Kidney (tissue), 14 donors: Measurements from ENCODE around the gene COA1. TPM values are rescaled to one million over a fixed set of nuclear protein-coding genes. Genes with fewer than 3 reads are reported as not detected.

Experiments
- DNase-seq, 5 donors: peaks; one replicate each; pipeline ENCODE4 v3.0.0-alpha.2; 2013 to 2020
- FAIRE-seq: peaks from 2 replicates; lab custom pipeline; 2012; peaks lifted over from hg19 to GRCh38; lab: Jason Lieb, UNC
- H3K27ac ChIP-seq, 2 donors: one replicate each; pipeline ENCODE4 v1.7.0; 2013; ENCODE audit warnings: low read depth in 2 of 2, low read length in 2 of 2, inconsistent platforms in 1 of 2
- H3K27me3 ChIP-seq: one replicate; pipeline ENCODE4 v1.7.1; 2013; ENCODE audit warnings: low read length, inconsistent platforms; ENCODE audit not compliant: control insufficient read depth, insufficient read depth
- H3K36me3 ChIP-seq, 3 donors: one replicate each; pipeline versions ENCODE4 v1.7.0 to v1.7.1; 2013; ENCODE audit warnings: low read length in 3 of 3, control low read depth in 1 of 3, inconsistent platforms in 1 of 3; ENCODE audit not compliant: insufficient read depth in 3 of 3, control insufficient read depth in 2 of 3
- H3K4me1 ChIP-seq, 3 donors: one replicate each; pipeline versions ENCODE4 v1.7.0 to v1.7.1; 2013; ENCODE audit warnings: low read length in 3 of 3, inconsistent platforms in 1 of 3, low read depth in 1 of 3; ENCODE audit not compliant: control insufficient read depth in 2 of 3, insufficient read depth in 2 of 3
- H3K4me3 ChIP-seq, 3 donors: one replicate each; pipeline versions ENCODE4 v1.7.0 to v1.8.1; 2013; ENCODE audit warnings: low read length in 3 of 3, control low read depth in 1 of 3, inconsistent platforms in 1 of 3
- H3K9ac ChIP-seq, 3 donors: one replicate each; pipeline versions ENCODE4 v1.7.0 to v1.7.1; 2013; ENCODE audit warnings: low read length in 3 of 3, control low read depth in 1 of 3, inconsistent platforms in 1 of 3
- H3K9me3 ChIP-seq, 3 donors: one replicate each; pipeline versions ENCODE4 v1.7.0 to v1.7.1; 2013; ENCODE audit warnings: low read length in 3 of 3, control low read depth in 1 of 3, inconsistent platforms in 1 of 3; ENCODE audit not compliant: control insufficient read depth in 2 of 3, insufficient read depth in 1 of 3
- intact Hi-C: fragments of 100-400 bp; cut with DNase I; formaldehyde crosslinking; loops from one replicate; pipeline ENCODE4 v1.11.1; 2022
- polyA plus RNA-seq: library from polyadenylated mRNA; stranded (reverse); fragments of 350-450 nt; fragmentation: Illumina TruSeq; extraction: RNeasy Lipid Tissue Mini Kit (QIAGEN cat#74804); gene quantifications from one replicate; pipeline ENCODE4 v1.2.3, GENCODE V29; 2014; ENCODE audit warnings: low read depth, low replicate concordance; ENCODE audit not compliant: insufficient read depth
- total RNA-seq: library from RNA; stranded (reverse); fragmentation: NEBNext Ultra II Directional; extraction: Animal tissue kit (Norgen Biotek cat#: 25700); gene quantifications from one replicate; pipeline ENCODE4 v1.2.1, GENCODE V29; 2021
- TF ChIP-seq, protein P1 (sequence below): IDR thresholded peaks from 3 replicates; pipeline ENCODE4 v1.5.1; 2012; ENCODE audit warnings: mild to moderate bottlenecking, moderate library complexity, borderline replicate concordance; ENCODE audit not compliant: insufficient read depth; ENCODE audit errors: extremely low read depth
- donor health status: control.
- donor health status: control.
- donor health status: control.
- donor health status: control.
- donor health status: control.
- donor health status: DM: yes; HTN: yes; CAD: no.
- donor health status: Normal renal cell carcinoma (clear cell type).

COA1 gene
- total and polyA plus RNA-seq, 2 donors from 2014 or later, result 49.6 to 58.9 TPM

DNA sequence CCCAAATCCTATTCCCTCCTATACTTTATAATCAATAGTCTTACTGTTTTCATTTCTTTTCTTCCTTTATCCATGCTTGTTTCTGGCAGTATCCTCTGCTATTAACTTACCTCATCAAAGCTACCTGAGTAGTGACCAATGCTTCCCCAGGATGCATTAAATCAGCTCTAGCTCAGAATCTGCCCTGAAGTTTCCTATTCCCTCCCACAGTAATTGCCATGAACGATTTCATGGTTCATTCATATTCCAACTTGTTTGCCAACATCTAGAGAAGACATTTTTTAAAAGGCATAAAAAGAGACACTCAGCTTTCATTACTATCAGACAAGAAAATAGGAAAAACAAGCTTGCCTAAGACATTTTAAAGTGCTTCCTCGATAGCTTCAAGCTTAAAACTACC is 42.3 kb downstream of the COA1 start:
- no peak overlapping the region for H3K9ac ChIP-seq
- intact Hi-C loops, result no loop called here
- no peaks in the 10 kb centered on the region for H3K27me3 ChIP-seq
- H3K27ac ChIP-seq, result no peak overlapping the region
- TF ChIP-seq, protein P1, sequence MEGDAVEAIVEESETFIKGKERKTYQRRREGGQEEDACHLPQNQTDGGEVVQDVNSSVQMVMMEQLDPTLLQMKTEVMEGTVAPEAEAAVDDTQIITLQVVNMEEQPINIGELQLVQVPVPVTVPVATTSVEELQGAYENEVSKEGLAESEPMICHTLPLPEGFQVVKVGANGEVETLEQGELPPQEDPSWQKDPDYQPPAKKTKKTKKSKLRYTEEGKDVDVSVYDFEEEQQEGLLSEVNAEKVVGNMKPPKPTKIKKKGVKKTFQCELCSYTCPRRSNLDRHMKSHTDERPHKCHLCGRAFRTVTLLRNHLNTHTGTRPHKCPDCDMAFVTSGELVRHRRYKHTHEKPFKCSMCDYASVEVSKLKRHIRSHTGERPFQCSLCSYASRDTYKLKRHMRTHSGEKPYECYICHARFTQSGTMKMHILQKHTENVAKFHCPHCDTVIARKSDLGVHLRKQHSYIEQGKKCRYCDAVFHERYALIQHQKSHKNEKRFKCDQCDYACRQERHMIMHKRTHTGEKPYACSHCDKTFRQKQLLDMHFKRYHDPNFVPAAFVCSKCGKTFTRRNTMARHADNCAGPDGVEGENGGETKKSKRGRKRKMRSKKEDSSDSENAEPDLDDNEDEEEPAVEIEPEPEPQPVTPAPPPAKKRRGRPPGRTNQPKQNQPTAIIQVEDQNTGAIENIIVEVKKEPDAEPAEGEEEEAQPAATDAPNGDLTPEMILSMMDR, result no peak
- no peaks in the 10 kb centered on the region for H3K9me3 ChIP-seq
- H3K4me1 ChIP-seq, result no peaks in the 10 kb centered on the region
- no peak for FAIRE-seq
- no peak for DNase-seq
- no peak overlapping the region for H3K4me3 ChIP-seq
- H3K36me3 ChIP-seq, result no peaks in the 10 kb centered on the region

DNA sequence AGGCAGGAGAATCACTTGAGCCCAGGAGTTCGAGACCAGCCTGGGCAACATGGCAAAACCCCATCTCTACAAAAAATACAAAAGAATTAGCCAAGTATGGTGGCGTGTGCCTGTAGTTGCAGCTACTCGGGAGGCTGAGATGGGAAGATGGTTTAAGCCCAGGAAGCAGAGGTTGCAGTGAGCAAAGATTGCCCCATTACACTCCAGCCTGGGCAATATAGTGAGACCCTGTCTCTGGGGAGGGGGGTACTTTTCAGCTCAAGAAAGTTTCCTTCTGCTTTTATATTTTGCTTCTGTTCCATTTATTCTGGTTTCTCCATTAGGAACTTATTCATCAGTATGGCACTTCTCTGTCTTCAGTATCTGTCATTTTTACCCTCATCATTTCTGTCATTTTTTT is 48.6 kb downstream of the COA1 start:
- Histone ChIP-seq H3K9me3 (no peaks in the 10 kb centered on the region), H3K4me3 (no peak overlapping the region), H3K27me3 (no peaks in the 10 kb centered on the region), H3K27ac (no peak overlapping the region), H3K4me1 (peaks cover 0 to 4% (median 2%) of the 10 kb centered on the region in 3 donors), H3K9ac (no peak overlapping the region), H3K36me3 (no peaks in the 10 kb centered on the region)
- FAIRE-seq (no peak), DNase-seq (no peak)
- intact Hi-C loops, result no loop called here
- TF ChIP-seq, protein P1, result no peak

DNA sequence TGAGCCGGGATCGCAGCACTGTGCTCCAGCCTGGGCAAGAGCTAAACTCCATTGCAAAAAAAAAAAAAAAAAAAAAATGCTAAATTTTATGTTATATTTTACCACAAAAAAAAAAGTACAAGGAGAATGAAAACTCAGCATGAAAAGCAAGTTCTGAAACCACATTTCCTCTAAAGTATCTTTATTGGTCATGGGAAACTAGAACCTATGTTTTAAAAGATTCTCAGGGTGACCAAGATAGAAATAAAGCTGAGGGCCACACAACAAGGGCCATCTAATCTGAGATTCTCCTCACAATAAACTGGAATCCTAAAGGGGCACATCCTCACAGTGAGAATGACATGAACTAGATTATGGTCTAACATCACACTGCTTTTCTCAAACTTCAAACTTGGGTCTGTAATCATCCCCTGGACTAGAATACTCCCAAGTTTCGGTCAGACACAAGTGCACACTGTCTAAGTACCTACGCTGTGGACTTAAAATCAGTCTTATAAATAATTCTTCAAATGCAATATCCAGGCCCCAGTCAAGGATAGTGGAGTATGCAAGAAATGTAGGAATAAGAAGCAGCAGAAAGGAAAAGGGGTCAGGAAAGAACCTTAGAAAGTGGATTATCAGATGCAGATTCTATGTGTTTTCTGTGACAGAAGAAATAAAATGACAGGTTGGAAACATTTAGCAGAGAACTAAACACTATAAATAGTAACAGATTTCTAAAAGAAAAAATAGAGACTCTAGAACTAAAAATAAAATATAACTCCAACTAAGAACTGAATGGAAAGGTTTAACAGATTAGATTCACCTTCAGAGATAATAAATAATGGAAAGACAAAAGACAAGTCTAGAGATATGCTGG is 49.9 kb downstream of the COA1 start:
- H3K9me3 ChIP-seq, result no peaks in the 10 kb centered on the region
- H3K27me3 ChIP-seq, result no peaks in the 10 kb centered on the region
- FAIRE-seq (no peak), DNase-seq (no peak)
- no peak overlapping the region for H3K4me3 ChIP-seq
- peaks cover 0 to 6% (median 2%) of the 10 kb centered on the region in 3 donors for H3K4me1 ChIP-seq
- H3K9ac ChIP-seq, result no peak overlapping the region
- H3K27ac ChIP-seq, result no peak overlapping the region
- intact Hi-C loops, result no loop called here
- H3K36me3 ChIP-seq, result no peaks in the 10 kb centered on the region
- TF ChIP-seq, protein P1, result no peak
